Osteocyte (in vitro differentiated cells): ENCODE data around the gene VKORC1. TPM values are rescaled to one million over a fixed set of nuclear protein-coding genes. Genes with fewer than 3 reads are reported as not detected.

Experiments
- DNase-seq: peaks from one replicate; pipeline ENCODE4 v3.0.0; 2021; ENCODE audit warnings: mixed read lengths; ENCODE audit not compliant: unreplicated experiment; ENCODE audit errors: extremely low spot score
- H3K27ac Mint-ChIP-seq: one replicate; pipeline ENCODE4 v1.8.0; 2021; ENCODE audit warnings: mild to moderate bottlenecking, mixed read lengths; ENCODE audit not compliant: unreplicated experiment
- H3K27me3 Mint-ChIP-seq: one replicate; pipeline ENCODE4 v1.8.0; 2021; ENCODE audit warnings: mixed read lengths; ENCODE audit not compliant: unreplicated experiment
- H3K36me3 Mint-ChIP-seq: one replicate; pipeline ENCODE4 v1.8.0; 2021; ENCODE audit warnings: mixed read lengths; ENCODE audit not compliant: unreplicated experiment
- H3K4me1 Mint-ChIP-seq: one replicate; pipeline ENCODE4 v1.8.0; 2021; ENCODE audit warnings: mixed read lengths; ENCODE audit not compliant: unreplicated experiment
- H3K4me3 Mint-ChIP-seq: one replicate; pipeline ENCODE4 v1.8.0; 2021; ENCODE audit warnings: mild to moderate bottlenecking, moderate library complexity, mixed read lengths; ENCODE audit not compliant: unreplicated experiment
- H3K9me3 Mint-ChIP-seq: one replicate; pipeline ENCODE4 v1.8.0; 2021; ENCODE audit warnings: mixed read lengths; ENCODE audit not compliant: unreplicated experiment
- total RNA-seq: library from RNA; stranded (reverse); gene quantifications from 2 replicates; pipeline ENCODE4 v1.2.1, GENCODE V29; 2021
- TF ChIP-seq, protein P1 (sequence below): fragments of 200-600 bp; sonication (generic); IDR thresholded peaks from 2 replicates; pipeline ENCODE4 v1.5.0; 2021; ENCODE audit warnings: antibody characterized with exemption, mild to moderate bottlenecking, moderate library complexity

The VKORC1 gene
- total RNA-seq, 1 donor from 2014 or later, result 141 TPM

DNA sequence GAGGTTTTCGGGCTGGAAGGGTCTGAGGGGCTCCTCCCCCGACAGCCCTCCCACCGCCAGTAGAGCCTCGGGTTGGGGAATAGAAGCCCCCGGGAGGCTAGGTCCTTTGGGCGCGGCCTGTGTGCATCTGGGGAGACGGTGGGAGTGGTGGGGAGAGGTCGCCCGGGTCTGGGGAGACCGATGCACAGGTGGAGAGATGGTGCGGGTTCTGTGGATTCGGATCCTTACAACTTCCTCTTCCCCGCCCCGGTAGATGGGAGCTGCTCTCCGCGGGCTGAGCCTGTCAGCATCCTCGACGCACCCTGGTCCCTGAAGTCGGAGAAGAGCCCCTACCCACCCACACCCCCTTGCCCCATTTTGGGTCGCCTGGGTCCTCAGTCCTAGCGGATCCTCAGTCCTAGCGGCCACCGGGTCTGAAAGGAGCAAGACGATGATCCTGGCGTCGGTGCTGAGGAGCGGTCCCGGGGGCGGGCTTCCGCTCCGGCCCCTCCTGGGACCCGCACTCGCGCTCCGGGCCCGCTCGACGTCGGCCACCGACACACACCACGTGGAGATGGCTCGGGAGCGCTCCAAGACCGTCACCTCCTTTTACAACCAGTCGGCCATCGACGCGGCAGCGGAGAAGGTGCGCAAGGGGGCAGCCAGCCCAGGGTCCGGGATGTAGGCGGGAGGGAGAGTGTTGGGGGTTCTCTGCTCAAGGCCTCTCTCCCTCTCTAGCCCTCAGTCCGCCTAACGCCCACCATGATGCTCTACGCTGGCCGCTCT lies 14.4 kb upstream of the VKORC1 start:
- TF ChIP-seq, protein P1, sequence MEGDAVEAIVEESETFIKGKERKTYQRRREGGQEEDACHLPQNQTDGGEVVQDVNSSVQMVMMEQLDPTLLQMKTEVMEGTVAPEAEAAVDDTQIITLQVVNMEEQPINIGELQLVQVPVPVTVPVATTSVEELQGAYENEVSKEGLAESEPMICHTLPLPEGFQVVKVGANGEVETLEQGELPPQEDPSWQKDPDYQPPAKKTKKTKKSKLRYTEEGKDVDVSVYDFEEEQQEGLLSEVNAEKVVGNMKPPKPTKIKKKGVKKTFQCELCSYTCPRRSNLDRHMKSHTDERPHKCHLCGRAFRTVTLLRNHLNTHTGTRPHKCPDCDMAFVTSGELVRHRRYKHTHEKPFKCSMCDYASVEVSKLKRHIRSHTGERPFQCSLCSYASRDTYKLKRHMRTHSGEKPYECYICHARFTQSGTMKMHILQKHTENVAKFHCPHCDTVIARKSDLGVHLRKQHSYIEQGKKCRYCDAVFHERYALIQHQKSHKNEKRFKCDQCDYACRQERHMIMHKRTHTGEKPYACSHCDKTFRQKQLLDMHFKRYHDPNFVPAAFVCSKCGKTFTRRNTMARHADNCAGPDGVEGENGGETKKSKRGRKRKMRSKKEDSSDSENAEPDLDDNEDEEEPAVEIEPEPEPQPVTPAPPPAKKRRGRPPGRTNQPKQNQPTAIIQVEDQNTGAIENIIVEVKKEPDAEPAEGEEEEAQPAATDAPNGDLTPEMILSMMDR, result no peak
- no peaks in the 10 kb centered on the region for H3K9me3 Mint-ChIP-seq
- H3K27ac Mint-ChIP-seq, result no peak overlapping the region
- peak overlapping the region; percentile 77 for H3K4me3 Mint-ChIP-seq
- H3K27me3 Mint-ChIP-seq, result no peaks in the 10 kb centered on the region
- H3K36me3 Mint-ChIP-seq, result peaks cover 9% of the 10 kb centered on the region
- no peak for DNase-seq
- peaks cover 20% of the 10 kb centered on the region for H3K4me1 Mint-ChIP-seq

DNA sequence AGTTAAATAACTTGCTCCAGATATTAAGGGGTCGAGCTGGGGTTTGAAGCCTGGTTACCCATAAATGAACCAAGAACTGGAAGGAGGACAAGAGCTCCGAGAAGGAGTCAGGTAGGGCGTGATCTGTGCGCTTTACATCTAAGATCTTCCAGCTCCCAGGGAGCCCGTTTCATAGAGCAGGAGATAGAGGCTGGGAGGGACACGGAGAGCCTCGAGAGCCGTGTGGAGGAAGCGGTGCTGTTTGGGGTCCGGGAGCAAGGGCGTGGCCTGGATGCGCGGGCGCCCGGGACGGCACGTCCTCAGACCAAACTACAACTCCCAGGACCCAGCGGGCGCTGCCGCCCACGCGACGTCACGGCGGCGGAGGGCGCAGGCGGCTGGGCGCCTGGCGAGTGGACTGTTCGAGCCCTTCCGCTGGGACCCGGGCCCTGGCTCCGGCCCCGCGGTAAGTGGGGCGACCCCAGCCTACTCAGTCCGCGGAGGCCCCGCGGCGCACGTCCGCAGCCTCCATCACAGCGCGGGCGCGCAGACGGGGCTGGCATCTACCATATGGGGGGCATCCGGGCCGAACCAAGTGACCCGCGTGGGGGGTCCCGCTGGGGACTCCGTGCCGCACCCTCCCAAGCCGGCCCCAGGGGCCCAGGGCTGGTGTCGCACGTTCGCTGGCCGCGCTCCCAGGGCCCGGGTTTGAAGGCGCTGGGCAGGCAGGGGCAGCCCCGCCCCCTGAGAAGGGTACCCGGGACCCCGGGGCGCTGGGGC lies 13.6 kb upstream of the VKORC1 start, which contains the start of gene BCKDK:
Gene BCKDK (plus strand): TSS at position 352 of the 759 bp plus-strand sequence. CDS start 838 bp downstream, outside the sequence.
- DNase-seq, result peak; percentile 90
- H3K36me3 Mint-ChIP-seq, result peaks cover 9% of the 10 kb centered on the region
- H3K4me3 Mint-ChIP-seq, result peak within 1 kb of the TSS; percentile 73
- H3K9me3 Mint-ChIP-seq, result no peaks in the 10 kb centered on the region
- peak within 1 kb of the TSS; percentile 74 for H3K27ac Mint-ChIP-seq
- H3K4me1 Mint-ChIP-seq, result peaks cover 20% of the 10 kb centered on the region
- no peaks in the 10 kb centered on the region for H3K27me3 Mint-ChIP-seq
- TF ChIP-seq, protein P1, result no peak

GRCh38 chr16:31107465-31107867 lies 12.9 kb upstream of the VKORC1 start:
- peaks cover 8% of the 10 kb centered on the region for H3K36me3 Mint-ChIP-seq
- DNase-seq, result no peak
- H3K4me3 Mint-ChIP-seq, result peak overlapping the region; percentile 73
- TF ChIP-seq, protein P1, result no peak
- H3K9me3 Mint-ChIP-seq, result no peaks in the 10 kb centered on the region
- no peaks in the 10 kb centered on the region for H3K27me3 Mint-ChIP-seq
- H3K27ac Mint-ChIP-seq, result peak overlapping the region; percentile 74
- H3K4me1 Mint-ChIP-seq, result peaks cover 20% of the 10 kb centered on the region

GRCh38 chr16:31106509-31107464 lies 12.2 kb upstream of the VKORC1 start:
- TF ChIP-seq, protein P1, result no peak
- Mint-ChIP-seq H3K27me3 (no peaks in the 10 kb centered on the region), H3K27ac (peak overlapping the region; percentile 74), H3K4me3 (no peak overlapping the region), H3K36me3 (peaks cover 6% of the 10 kb centered on the region), H3K4me1 (peaks cover 20% of the 10 kb centered on the region), H3K9me3 (no peaks in the 10 kb centered on the region)
- DNase-seq, result no peak
